ENCODE data around the gene NLGN1.

NLGN1 gene

GRCh38 chr3:173732237-173732636 is 334.7 kb downstream of the NLGN1 start:
- peak; percentile 28 for DNase-seq

GRCh38 chr3:173733029-173733652 is 335.6 kb downstream of the NLGN1 start:
- peak; percentile 36 for DNase-seq

GRCh38 chr3:173734473-173734872 is 336.9 kb downstream of the NLGN1 start:
- DNase-seq: no peak

GRCh38 chr3:173734895-173735294 is 337.4 kb downstream of the NLGN1 start:
- DNase-seq: no peak

GRCh38 chr3:173735841-173736240 is 338.3 kb downstream of the NLGN1 start:
- DNase-seq: no peak

- no peak for DNase-seq
Observed at GRCh38 chr3:173737167-173737808, 339.7 kb downstream of the NLGN1 start.

- no peak for DNase-seq
Observed at GRCh38 chr3:173739726-173740125, 342.2 kb downstream of the NLGN1 start.

GRCh38 chr3:173742491-173742890 is 344.9 kb downstream of the NLGN1 start:
- DNase-seq: no peak

GRCh38 chr3:173743111-173743510 is 345.6 kb downstream of the NLGN1 start:
- no peak for DNase-seq

- no peak for DNase-seq
Observed at GRCh38 chr3:173743516-173743915, 346.0 kb downstream of the NLGN1 start.

- DNase-seq: no peak
Observed at GRCh38 chr3:173744479-173744878, 346.9 kb downstream of the NLGN1 start.

GRCh38 chr3:173744895-173745294 is 347.4 kb downstream of the NLGN1 start:
- DNase-seq: no peak

- DNase-seq: no peak
Observed at GRCh38 chr3:173745952-173746682, 348.6 kb downstream of the NLGN1 start.

GRCh38 chr3:173747427-173747826 is 349.9 kb downstream of the NLGN1 start:
- no peak for DNase-seq

GRCh38 chr3:173748105-173748504 is 350.6 kb downstream of the NLGN1 start:
- DNase-seq: no peak

- no peak for DNase-seq
Observed at GRCh38 chr3:173750095-173750494, 352.6 kb downstream of the NLGN1 start.

GRCh38 chr3:173750591-173750990 is 353.0 kb downstream of the NLGN1 start:
- no peak for DNase-seq

- DNase-seq: no peak
Observed at GRCh38 chr3:173753593-173753992, 356.0 kb downstream of the NLGN1 start.

GRCh38 chr3:173755161-173755560 is 357.6 kb downstream of the NLGN1 start:
- no peak for DNase-seq

- DNase-seq: no peak
Observed at GRCh38 chr3:173761161-173761560, 363.6 kb downstream of the NLGN1 start.

GRCh38 chr3:173762501-173762900 is 365.0 kb downstream of the NLGN1 start:
- no peak for DNase-seq

- DNase-seq: no peak
Observed at GRCh38 chr3:173770011-173770410, 372.5 kb downstream of the NLGN1 start.

GRCh38 chr3:173770796-173771573 is 373.4 kb downstream of the NLGN1 start:
- no peak for DNase-seq
